Stomach (tissue), 4 donors: Measurements from ENCODE around the gene NUP214.

Source experiments
- EP300 ChIP-seq: sonication (generic); formaldehyde crosslinking; IDR thresholded peaks from one replicate; pipeline ENCODE4 v1.6.1; 2017; ENCODE audit warnings: antibody characterized with exemption
- TF ChIP-seq, protein P1 (sequence below), 7 experiments: fragments of 450-650 bp in 4 of 7; fragments of 200-600 bp in 3 of 7; sonication (generic) in 3 of 7; IDR thresholded peaks; one replicate each; pipeline ENCODE4 v1.5.1; 2016 to 2019; ENCODE audit warnings: antibody characterized with exemption in 7 of 7, control low read depth in 2 of 7, mild to moderate bottlenecking in 1 of 7

DNA sequence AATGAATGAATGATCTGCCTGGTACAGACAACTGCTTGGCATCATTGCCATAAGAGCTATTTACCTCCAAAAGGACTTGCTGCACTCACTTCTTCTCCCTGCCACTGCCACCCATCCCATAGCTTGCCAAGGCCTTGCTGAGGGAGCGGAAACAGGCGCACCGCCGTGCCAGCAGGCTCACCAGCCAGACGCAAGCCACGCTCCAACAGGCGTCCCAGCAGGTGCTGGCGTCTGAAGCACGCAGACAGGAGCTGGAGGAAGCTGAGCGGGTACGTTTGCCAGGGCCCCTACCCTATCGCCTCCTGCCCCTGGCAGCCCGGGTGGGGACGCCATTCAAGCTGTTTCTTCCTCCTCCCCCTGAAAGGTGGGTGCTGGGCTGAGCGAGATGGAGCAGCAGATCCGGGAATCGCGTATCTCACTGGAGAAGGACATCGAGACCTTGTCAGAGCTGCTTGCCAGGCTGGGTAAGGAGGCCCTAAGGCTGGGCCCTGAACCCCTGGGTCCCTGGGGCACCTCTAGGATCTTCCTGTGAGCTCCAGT is 38.0 kb upstream of the NUP214 start:
- TF ChIP-seq, protein P1, sequence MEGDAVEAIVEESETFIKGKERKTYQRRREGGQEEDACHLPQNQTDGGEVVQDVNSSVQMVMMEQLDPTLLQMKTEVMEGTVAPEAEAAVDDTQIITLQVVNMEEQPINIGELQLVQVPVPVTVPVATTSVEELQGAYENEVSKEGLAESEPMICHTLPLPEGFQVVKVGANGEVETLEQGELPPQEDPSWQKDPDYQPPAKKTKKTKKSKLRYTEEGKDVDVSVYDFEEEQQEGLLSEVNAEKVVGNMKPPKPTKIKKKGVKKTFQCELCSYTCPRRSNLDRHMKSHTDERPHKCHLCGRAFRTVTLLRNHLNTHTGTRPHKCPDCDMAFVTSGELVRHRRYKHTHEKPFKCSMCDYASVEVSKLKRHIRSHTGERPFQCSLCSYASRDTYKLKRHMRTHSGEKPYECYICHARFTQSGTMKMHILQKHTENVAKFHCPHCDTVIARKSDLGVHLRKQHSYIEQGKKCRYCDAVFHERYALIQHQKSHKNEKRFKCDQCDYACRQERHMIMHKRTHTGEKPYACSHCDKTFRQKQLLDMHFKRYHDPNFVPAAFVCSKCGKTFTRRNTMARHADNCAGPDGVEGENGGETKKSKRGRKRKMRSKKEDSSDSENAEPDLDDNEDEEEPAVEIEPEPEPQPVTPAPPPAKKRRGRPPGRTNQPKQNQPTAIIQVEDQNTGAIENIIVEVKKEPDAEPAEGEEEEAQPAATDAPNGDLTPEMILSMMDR (IDR thresholded peaks at IDR 0.05): no peak
- no peak for TF ChIP-seq EP300
